Measurements from ENCODE around the gene FAM25A. TPM values are rescaled to one million over a fixed set of nuclear protein-coding genes. Genes with fewer than 3 reads are reported as not detected.
"Not testable (repeated sequence)": the region's sequence is repeated elsewhere in the genome, so short reads cannot be mapped to it uniquely, and the experiment has no call there.

FAM25A gene
- total RNA-seq, 4 donors from 2014 or later, result not detected

DNA sequence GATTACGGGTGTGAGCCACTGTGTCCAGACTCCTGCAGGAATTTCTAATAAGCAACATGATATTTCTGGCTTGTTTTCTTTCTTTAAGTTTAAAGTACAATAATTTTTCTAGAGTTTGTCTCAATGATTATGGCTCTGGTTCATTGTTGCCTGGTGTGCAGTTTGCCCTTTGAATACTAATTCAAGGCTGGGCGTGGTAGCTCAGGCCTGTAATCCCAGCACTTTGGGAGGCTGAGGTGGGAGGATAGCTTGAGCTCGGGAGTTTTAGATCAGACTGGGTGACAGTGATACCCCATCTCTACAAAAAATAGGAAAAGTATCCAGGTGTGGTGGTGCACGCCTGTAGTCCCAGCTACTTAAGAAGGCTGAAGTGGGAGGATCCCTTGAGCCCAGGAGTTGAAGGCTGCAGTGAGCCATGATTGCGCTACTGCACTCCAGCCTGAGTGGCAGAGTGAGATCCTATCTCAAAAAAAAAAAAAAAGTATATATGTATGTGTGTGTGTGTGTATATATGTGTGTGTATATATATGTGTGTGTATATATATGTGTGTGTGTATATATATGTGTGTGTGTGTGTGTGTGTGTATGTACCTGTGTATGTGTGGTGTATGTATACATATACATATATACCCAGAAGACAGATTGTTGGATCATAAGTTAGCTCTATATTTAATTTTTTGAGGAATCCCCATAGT lies 43.6 kb upstream of the FAM25A start:
- H3K27ac ChIP-seq, result peak overlapping the region in 2 of 4 donors; percentile 37 to 50
- H3K4me1 ChIP-seq, result peaks cover 0 to 40% (median 4%) of the 10 kb centered on the region in 4 donors
- no peak overlapping the region for H3K4me3 ChIP-seq
- no peaks in the 10 kb centered on the region for H3K36me3 ChIP-seq
- DNase-seq, result no peak
- H3K27me3 ChIP-seq, result no peaks in the 10 kb centered on the region
- no peaks in the 10 kb centered on the region for H3K9me3 ChIP-seq
- no peak for TF ChIP-seq POLR2A (IDR thresholded peaks at IDR 0.05)
- TF ChIP-seq, protein P1, sequence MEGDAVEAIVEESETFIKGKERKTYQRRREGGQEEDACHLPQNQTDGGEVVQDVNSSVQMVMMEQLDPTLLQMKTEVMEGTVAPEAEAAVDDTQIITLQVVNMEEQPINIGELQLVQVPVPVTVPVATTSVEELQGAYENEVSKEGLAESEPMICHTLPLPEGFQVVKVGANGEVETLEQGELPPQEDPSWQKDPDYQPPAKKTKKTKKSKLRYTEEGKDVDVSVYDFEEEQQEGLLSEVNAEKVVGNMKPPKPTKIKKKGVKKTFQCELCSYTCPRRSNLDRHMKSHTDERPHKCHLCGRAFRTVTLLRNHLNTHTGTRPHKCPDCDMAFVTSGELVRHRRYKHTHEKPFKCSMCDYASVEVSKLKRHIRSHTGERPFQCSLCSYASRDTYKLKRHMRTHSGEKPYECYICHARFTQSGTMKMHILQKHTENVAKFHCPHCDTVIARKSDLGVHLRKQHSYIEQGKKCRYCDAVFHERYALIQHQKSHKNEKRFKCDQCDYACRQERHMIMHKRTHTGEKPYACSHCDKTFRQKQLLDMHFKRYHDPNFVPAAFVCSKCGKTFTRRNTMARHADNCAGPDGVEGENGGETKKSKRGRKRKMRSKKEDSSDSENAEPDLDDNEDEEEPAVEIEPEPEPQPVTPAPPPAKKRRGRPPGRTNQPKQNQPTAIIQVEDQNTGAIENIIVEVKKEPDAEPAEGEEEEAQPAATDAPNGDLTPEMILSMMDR (IDR thresholded peaks at IDR 0.05), result no peak

- not testable (repeated sequence) for H3K9me3 ChIP-seq, DNase-seq, H3K36me3 ChIP-seq, H3K4me3 ChIP-seq, H3K27me3 ChIP-seq
- peaks cover 0 to 32% (median 0%) of the 10 kb centered on the region in 4 donors for H3K4me1 ChIP-seq
- peak overlapping the region in 1 of 4 donors; percentile 22 for H3K27ac ChIP-seq
Measured at GRCh38 chr10:86978457-86978856, 41.6 kb upstream of the FAM25A start.

- Histone ChIP-seq H3K27me3 (no peaks in the 10 kb centered on the region), H3K4me3 (no peak overlapping the region), H3K4me1 (peaks cover 0 to 32% (median 0%) of the 10 kb centered on the region in 4 donors), H3K36me3 (no peaks in the 10 kb centered on the region), H3K9me3 (no peaks in the 10 kb centered on the region), H3K27ac (peak overlapping the region in 2 of 4 donors; percentile 60 to 80)
- no peak for TF ChIP-seq POLR2A (IDR thresholded peaks at IDR 0.05)
- TF ChIP-seq, protein P1 (IDR thresholded peaks at IDR 0.05), result no peak
- no peak for DNase-seq
Measured at GRCh38 chr10:86979296-86979818, 40.7 kb upstream of the FAM25A start.

DNA sequence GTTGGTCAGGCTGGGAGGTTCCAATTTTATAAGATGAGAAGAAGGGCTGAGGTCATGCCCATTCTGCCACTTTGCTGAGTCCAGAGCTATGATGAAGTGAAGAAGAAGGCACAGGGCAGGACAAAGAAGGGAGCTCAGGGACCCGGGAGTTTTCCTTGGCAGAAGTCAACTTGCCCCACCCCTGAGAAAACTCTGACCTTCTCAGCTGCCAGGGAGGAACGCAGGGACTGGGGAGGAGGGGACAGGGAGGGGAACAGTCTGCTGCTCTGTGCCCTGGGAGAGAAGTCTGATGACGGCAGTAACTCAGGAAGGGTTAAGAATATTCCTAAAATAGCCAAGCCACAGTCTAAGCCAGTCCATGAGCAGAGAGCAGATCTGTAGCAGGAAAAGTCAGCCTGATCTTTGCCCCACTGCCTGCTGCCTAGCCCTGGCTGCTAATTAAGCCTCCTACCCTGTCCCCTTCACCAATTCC lies 40.1 kb upstream of the FAM25A start:
- TF ChIP-seq, protein P1 (IDR thresholded peaks at IDR 0.05), result no peak
- TF ChIP-seq POLR2A (IDR thresholded peaks at IDR 0.05), result peak in 1 of 2 donors; percentile 28

GRCh38 chr10:86981020-86981419 lies 39.1 kb upstream of the FAM25A start:
- not testable (repeated sequence) for H3K9me3 ChIP-seq, H3K36me3 ChIP-seq, H3K4me3 ChIP-seq, DNase-seq, H3K27me3 ChIP-seq
- Histone ChIP-seq H3K4me1 (peaks cover 0 to 24% (median 0%) of the 10 kb centered on the region in 4 donors), H3K27ac (peak overlapping the region in 1 of 4 donors; percentile 80)

More for the DNA sequence above, 40.1 kb upstream of the FAM25A start:
- no peak overlapping the region for H3K4me3 ChIP-seq
- DNase-seq, result peak in 1 of 3 donors; percentile 70
- no peaks in the 10 kb centered on the region for H3K27me3 ChIP-seq
- H3K4me1 ChIP-seq, result peaks cover 0 to 32% (median 0%) of the 10 kb centered on the region in 4 donors
- H3K36me3 ChIP-seq, result no peaks in the 10 kb centered on the region
- peak overlapping the region; percentile 15 to 80 (median 42) for H3K27ac ChIP-seq
- no peaks in the 10 kb centered on the region for H3K9me3 ChIP-seq

DNA sequence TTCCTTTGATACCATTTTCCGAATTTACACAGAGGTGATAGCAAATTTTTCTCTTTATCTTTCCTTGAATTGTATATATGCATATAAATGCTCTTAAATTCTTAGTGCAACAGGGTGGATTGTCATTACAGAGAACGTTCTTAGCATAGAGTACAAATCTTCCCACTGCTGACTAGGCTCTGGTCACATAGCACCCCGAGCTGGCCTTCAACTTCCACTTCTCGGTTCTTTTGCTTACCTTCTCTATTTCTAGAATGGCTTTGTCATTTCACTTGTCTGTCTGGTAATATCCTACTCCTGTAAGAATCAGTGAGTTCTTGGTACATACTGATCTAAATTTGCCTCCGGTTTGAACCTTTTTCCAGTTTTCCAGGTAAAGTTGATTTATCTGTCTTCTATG lies 38.4 kb upstream of the FAM25A start:
- Histone ChIP-seq H3K27ac (no peak overlapping the region), H3K27me3 (no peaks in the 10 kb centered on the region), H3K36me3 (no peaks in the 10 kb centered on the region), H3K9me3 (no peaks in the 10 kb centered on the region), H3K4me1 (peaks cover 0 to 24% (median 0%) of the 10 kb centered on the region in 4 donors), H3K4me3 (no peak overlapping the region)
- no peak for DNase-seq
- TF ChIP-seq, protein P1 (IDR thresholded peaks at IDR 0.05), result no peak
- TF ChIP-seq POLR2A (IDR thresholded peaks at IDR 0.05), result no peak

DNA sequence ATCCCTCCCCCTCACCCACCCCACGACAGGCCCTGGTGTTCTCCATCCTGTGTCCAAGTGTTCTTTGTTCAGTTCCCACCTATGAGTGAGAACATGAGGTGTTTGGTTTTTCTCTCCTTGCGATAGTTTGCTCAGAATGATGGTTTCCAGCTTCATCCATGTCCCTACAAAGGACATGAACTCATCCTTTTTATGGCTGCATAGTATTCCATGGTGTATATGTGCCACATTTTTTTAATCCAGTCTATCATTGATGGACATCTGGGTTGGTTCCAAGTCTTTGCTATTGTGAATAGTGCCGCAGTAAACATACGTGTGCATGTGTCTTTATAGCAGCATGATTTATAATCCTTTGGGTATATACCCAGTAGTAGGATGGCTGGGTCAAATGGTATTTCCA lies 35.6 kb upstream of the FAM25A start:
- H3K27me3 ChIP-seq, DNase-seq, H3K36me3 ChIP-seq, H3K27ac ChIP-seq, H3K9me3 ChIP-seq, H3K4me3 ChIP-seq: not testable (repeated sequence)
- H3K4me1 ChIP-seq, result peaks cover 0 to 11% (median 0%) of the 10 kb centered on the region in 4 donors
